PFSK-1 (cell line): ENCODE measurements around the gene ACSL6.

Experiments used
- FOXP2 ChIP-seq: optimal IDR thresholded peaks from 2 replicates; pipeline ENCODE3; 2011; ENCODE audit warnings: borderline replicate concordance, control low read depth, inconsistent platforms; ENCODE audit not compliant: insufficient read depth; ENCODE audit errors: extremely low read length, extremely low read depth
- POLR2AphosphoS5 ChIP-seq: IDR thresholded peaks from 2 replicates; pipeline ENCODE4 v1.6.1; 2012; ENCODE audit warnings: low read depth, mild to moderate bottlenecking, control low read depth, low read length, moderate library complexity
- SIN3A ChIP-seq: IDR thresholded peaks from 2 replicates; pipeline ENCODE4 v1.6.1; 2012; ENCODE audit warnings: mild to moderate bottlenecking, low read length, moderate library complexity, borderline replicate concordance; ENCODE audit not compliant: insufficient read depth
- TAF1 ChIP-seq: IDR thresholded peaks from 2 replicates; pipeline ENCODE4 v1.6.1; 2012; ENCODE audit warnings: low read length, control low read depth, borderline replicate concordance; ENCODE audit not compliant: insufficient read depth
- TF ChIP-seq, protein P1 (sequence below), 2 experiments: IDR thresholded peaks; 2 replicates each; pipeline versions ENCODE4 v1.6.1 to v1.8.0; 2011 to 2012; ENCODE audit warnings: low read depth in 2 of 2, low read length in 2 of 2, control low read depth in 1 of 2, inconsistent platforms in 1 of 2, mild to moderate bottlenecking in 1 of 2, moderate library complexity in 1 of 2; ENCODE audit not compliant: insufficient read depth in 1 of 2

ACSL6 gene

DNA sequence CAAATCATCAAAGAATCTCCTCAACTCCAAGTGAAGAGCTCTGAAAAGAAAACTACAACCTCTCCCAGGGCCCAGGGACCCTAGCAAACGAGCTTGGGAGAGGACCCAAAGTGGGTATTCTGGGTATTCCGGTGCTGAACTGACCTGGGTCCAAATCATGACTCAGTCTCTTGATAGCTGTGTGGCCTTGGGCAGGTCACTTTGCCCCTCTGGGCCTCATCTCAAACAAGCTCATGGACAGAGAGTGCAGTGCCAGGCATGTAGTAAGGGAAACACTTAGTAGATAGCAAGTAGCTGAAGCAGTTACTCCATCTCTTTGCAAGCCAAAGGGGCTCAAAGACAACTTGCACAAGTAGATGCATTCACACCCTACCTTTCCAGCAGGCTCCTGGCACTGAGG, 12.4 kb downstream of the ACSL6 start:
- TF ChIP-seq TAF1 (no peak), SIN3A (no peak), POLR2AphosphoS5 (no peak), FOXP2 (no peak)
- TF ChIP-seq, protein P1, sequence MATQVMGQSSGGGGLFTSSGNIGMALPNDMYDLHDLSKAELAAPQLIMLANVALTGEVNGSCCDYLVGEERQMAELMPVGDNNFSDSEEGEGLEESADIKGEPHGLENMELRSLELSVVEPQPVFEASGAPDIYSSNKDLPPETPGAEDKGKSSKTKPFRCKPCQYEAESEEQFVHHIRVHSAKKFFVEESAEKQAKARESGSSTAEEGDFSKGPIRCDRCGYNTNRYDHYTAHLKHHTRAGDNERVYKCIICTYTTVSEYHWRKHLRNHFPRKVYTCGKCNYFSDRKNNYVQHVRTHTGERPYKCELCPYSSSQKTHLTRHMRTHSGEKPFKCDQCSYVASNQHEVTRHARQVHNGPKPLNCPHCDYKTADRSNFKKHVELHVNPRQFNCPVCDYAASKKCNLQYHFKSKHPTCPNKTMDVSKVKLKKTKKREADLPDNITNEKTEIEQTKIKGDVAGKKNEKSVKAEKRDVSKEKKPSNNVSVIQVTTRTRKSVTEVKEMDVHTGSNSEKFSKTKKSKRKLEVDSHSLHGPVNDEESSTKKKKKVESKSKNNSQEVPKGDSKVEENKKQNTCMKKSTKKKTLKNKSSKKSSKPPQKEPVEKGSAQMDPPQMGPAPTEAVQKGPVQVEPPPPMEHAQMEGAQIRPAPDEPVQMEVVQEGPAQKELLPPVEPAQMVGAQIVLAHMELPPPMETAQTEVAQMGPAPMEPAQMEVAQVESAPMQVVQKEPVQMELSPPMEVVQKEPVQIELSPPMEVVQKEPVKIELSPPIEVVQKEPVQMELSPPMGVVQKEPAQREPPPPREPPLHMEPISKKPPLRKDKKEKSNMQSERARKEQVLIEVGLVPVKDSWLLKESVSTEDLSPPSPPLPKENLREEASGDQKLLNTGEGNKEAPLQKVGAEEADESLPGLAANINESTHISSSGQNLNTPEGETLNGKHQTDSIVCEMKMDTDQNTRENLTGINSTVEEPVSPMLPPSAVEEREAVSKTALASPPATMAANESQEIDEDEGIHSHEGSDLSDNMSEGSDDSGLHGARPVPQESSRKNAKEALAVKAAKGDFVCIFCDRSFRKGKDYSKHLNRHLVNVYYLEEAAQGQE (IDR thresholded peaks at IDR 0.05; ENCODE audit: insufficient read depth in 1 of 2, low read depth in 2 of 2, low read length in 2 of 2), result no peak

DNA sequence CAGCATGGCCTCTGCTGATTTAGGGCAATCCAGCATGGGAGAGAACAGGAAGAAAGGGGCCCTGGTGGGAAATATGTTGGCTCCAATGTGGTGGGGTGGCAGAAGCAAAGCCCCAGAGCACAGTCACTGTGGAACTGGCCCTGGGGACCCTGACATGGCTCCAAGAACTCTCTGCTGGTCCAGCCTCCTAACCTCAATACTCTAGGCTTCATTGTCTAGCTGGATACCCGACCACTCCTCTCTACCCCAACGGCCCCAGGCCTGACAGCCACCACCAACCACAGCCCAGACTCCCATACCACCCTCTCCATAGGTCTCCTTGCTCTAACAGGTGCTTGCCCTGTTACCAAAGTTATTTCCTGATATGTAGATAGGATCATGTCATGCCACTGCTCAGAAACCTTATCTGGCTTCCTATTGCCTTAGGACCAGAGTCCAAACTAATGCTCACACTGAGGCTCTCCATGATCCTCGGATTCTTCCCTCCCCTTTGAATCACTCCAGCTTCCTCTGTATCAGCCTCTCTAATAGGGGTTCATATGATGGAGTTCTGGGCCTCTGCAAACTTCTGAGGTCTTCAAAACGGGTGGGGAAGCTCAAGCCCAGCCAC, 12.9 kb downstream of the ACSL6 start:
- TF ChIP-seq FOXP2 (no peak), TAF1 (no peak), SIN3A (no peak), POLR2AphosphoS5 (no peak)
- TF ChIP-seq, protein P1 (IDR thresholded peaks at IDR 0.05; ENCODE audit: insufficient read depth in 1 of 2, low read depth in 2 of 2, low read length in 2 of 2), result no peak

DNA sequence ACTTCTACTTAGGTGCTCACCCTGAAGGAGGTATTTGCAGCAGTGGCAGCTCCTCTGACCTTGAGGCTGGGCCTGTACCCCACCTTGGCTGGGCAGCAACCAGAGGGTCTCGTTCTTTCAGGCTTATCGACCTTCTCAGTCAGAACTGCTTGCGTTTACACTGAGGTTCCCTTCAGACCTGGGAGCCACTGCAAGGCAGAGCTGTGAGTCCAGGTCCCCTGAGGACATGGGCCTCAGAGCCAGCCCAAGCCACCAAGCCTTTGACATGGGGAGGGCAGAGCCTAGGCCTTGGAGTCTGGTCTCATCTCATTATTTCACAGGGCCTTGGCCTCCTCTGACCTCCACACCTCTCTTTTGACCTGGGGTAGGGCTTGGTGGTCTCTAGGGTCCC, 13.7 kb downstream of the ACSL6 start:
- TF ChIP-seq SIN3A (no peak), TAF1 (no peak), FOXP2 (no peak), POLR2AphosphoS5 (no peak)
- TF ChIP-seq, protein P1 (IDR thresholded peaks at IDR 0.05; ENCODE audit: insufficient read depth in 1 of 2, low read depth in 2 of 2, low read length in 2 of 2), result no peak

DNA sequence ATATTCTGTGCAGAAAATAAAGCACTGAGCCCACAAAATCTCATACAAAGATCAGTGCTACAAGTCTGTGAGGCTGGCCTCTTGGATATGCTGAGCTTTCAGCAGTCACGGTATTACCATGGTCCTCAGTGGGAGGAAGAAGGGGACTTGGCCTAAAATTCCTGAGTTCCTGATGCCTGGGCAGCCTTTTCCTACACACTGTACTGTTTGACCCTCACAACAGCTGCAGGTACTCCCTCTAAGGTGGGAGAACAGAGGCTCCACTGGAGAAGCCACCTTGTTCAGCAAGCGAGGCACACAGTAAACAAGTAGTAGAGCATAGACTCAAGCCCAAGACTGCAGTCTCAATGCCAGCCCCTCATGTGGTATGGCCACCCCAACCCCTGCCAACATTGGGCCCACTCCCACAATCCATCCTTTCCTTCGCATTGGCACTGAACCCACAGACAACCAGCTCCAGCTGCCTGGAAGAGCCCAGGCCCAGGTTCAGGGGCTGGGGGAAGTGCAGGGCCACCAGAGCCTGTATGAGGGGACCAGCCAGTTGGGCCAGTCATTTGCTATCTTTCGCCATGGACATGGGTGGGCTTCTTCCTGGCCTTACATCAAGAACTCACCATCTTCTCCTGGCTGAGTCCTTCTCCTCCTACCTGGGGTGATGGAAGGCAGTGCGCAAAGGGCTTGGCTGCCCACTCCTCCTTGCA, 14.3 kb downstream of the ACSL6 start:
- no peak for TF ChIP-seq FOXP2
- TF ChIP-seq POLR2AphosphoS5, result no peak
- TF ChIP-seq SIN3A, result no peak
- TF ChIP-seq, protein P1 (IDR thresholded peaks at IDR 0.05; ENCODE audit: insufficient read depth in 1 of 2, low read depth in 2 of 2, low read length in 2 of 2), result no peak
- no peak for TF ChIP-seq TAF1
